ENCODE data around the gene IFIT3.
"Not testable (repeated sequence)": the region's sequence is repeated elsewhere in the genome, so short reads cannot be mapped to it uniquely, and the experiment has no call there.

- TF ChIP-seq CTCF (conservative IDR thresholded peaks at IDR 0.05 in 1 of 2, IDR thresholded peaks at IDR 0.05 in 1 of 2; ENCODE audit: extremely low read depth in 1 of 2, insufficient read depth in 1 of 2, low read depth in 1 of 2, low read length in 2 of 2); EZH2 (IDR thresholded peaks at IDR 0.05; ENCODE audit: borderline replicate concordance, low read length): not testable (repeated sequence)
These were observed 2.2 kb downstream of the IFIT3 start for GRCh38 chr10:89330014-89330413.

Data from mammary epithelial cell (primary cell).